ENCODE measurements around the gene PHF21A.

DNA sequence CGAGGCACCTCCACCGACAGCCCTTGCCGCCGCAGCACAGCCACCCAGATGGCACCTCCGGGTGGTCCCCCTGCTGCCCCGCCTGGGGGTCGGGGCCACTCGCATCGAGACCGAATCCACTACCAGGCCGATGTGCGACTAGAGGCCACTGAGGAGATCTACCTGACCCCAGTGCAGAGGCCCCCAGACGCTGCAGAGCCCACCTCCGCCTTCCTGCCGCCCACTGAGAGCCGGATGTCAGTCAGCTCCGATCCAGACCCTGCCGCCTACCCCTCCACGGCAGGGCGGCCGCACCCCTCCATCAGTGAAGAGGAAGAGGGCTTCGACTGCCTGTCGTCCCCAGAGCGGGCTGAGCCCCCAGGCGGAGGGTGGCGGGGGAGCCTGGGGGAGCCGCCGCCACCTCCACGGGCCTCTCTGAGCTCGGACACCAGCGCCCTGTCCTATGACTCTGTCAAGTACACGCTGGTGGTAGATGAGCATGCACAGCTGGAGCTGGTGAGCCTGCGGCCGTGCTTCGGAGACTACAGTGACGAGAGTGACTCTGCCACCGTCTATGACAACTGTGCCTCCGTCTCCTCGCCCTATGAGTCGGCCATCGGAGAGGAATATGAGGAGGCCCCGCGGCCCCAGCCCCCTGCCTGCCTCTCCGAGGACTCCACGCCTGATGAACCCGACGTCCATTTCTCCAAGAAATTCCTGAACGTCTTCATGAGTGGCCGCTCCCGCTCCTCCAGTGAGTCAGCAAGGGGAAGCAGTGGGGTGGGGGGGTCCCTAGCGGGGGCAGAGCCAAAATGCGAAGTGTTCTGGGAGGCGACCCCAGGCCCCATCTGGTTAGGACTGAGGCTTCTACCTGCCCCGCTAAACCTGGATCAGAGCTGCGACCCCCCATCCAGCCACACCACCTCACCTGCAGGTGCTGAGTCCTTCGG lies 218.5 kb downstream of the PHF21A start:
- TF ChIP-seq CTCF (IDR thresholded peaks at IDR 0.05; ENCODE audit: low read length) (no peak), EZH2 (IDR thresholded peaks at IDR 0.05; ENCODE audit: borderline replicate concordance, low read length) (no peak)

Data from OCI-LY1 (cell line).